Upper lobe of left lung (tissue), 6 donors: ENCODE data around the gene PIK3R3. TPM values are rescaled to one million over a fixed set of nuclear protein-coding genes. Genes with fewer than 3 reads are reported as not detected.

Experiments
- ATAC-seq, 2 donors: fragments of 200-7000 bp; cut with Tn5 transposase; one replicate each; pipeline ENCODE4 v1.9.1; 2022; ENCODE audit warnings: mild to moderate bottlenecking in 2 of 2, moderate library complexity in 2 of 2; ENCODE audit not compliant: low FRiP score in 2 of 2
- DNase-seq, 2 donors: peaks; one replicate each; pipeline ENCODE4 v3.0.0-alpha.2; 2019 to 2020
- H3K27ac ChIP-seq, 4 donors: fragments of 200-600 bp; sonication (generic); one replicate each; pipeline ENCODE4 v1.5.1; 2016 to 2019
- H3K27me3 ChIP-seq, 4 donors: fragments of 200-600 bp; sonication (generic); one replicate each; pipeline ENCODE4 v1.5.1; 2017 to 2019
- H3K36me3 ChIP-seq, 4 donors: fragments of 200-600 bp; sonication (generic); one replicate each; pipeline ENCODE4 v1.5.1; 2016 to 2019
- H3K4me1 ChIP-seq, 4 donors: fragments of 200-600 bp; sonication (generic); one replicate each; pipeline ENCODE4 v1.5.1; 2018 to 2019
- H3K4me3 ChIP-seq, 4 donors: fragments of 200-600 bp; sonication (generic); one replicate each; pipeline ENCODE4 v1.5.1; 2017 to 2019; ENCODE audit warnings: mild to moderate bottlenecking in 2 of 4, moderate library complexity in 1 of 4
- H3K9me3 ChIP-seq, 4 donors: fragments of 200-600 bp; sonication (generic); one replicate each; pipeline ENCODE4 v1.5.1; 2018 to 2019
- CTCF ChIP-seq, 6 experiments: fragments of 450-650 bp in 4 of 6; fragments of 200-600 bp in 2 of 6; sonication (generic) in 2 of 6; IDR thresholded peaks; one replicate each; pipeline ENCODE4 v1.5.1; 2016 to 2019; ENCODE audit warnings: antibody characterized with exemption in 6 of 6
- EP300 ChIP-seq, 4 donors: sonication (generic); formaldehyde crosslinking; IDR thresholded peaks; one replicate each; pipeline ENCODE4 v1.5.1; 2017; ENCODE audit warnings: antibody characterized with exemption in 4 of 4, control low read depth in 2 of 4
- POLR2A ChIP-seq, 4 donors: fragments of 450-650 bp; IDR thresholded peaks; one replicate each; pipeline ENCODE4 v1.5.1; 2016 to 2017; ENCODE audit warnings: antibody characterized with exemption in 4 of 4, mild to moderate bottlenecking in 2 of 4
- POLR2AphosphoS5 ChIP-seq, 2 donors: sonication (generic); formaldehyde crosslinking; IDR thresholded peaks; one replicate each; pipeline ENCODE4 v1.5.1; 2017; ENCODE audit warnings: antibody characterized with exemption in 2 of 2
- WGBS, 2 donors: methylation state at CpG; one replicate each; pipeline ENCODE4 v1.1.5; 2017 to 2018; 5-methylcytosine and 5-hydroxymethylcytosine counted together
- total RNA-seq, 6 donors: library from RNA; depleted of rRNA in 4 of 6; stranded (reverse); fragments of >200 nt in 4 of 6; gene quantifications; one replicate each; pipeline versions ENCODE4 v1.1.0 to v1.2.1, GENCODE V29; 2016 to 2021
- donor health status: DM: no; HTN: no; CAD: no; lungs with moderate emphysema.
- donor health status: DM: no; HTN: yes; CAD: no; lungs with severe emphysema.

PIK3R3 gene
- total RNA-seq, 6 donors from 2014 or later, result 11.2 to 43.7 (median 33.0) TPM

DNA sequence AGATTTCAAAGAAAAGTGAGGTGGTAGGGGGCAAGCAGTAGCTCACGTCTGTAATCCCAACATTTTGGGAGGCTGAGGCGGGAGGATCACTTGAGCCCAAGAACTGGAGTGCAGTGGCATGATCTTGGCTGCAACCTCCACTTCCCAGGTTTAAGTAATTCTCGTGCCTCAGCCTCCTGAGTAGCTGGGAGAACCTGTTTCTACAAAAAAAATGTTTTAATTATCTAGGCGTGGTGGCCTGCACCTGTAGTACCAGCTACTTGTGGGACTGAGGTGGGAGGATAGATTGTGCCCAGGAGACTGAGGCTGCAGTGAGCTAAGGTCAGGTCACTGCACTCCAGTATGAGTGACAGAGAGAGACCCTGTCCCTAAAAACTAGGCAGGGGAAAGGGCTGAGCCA lies 39.9 kb upstream of the PIK3R3 start:
- TF ChIP-seq POLR2A (IDR thresholded peaks at IDR 0.05) (no peak), POLR2AphosphoS5 (IDR thresholded peaks at IDR 0.05) (no peak), EP300 (IDR thresholded peaks at IDR 0.05) (no peak), CTCF (IDR thresholded peaks at IDR 0.05) (no peak)
- 69 to 73% methylated on average over 4 of the region's 4 CpGs for WGBS, 2 donors
- ATAC-seq, result no peak
- DNase-seq, result no peak
- Histone ChIP-seq H3K4me3 (no peak overlapping the region), H3K4me1 (peaks cover 67 to 81% (median 77%) of the 10 kb centered on the region in 4 donors), H3K27ac (peak overlapping the region; percentile 70 to 92 (median 88)), H3K27me3 (no peaks in the 10 kb centered on the region), H3K36me3 (no peaks in the 10 kb centered on the region), H3K9me3 (no peaks in the 10 kb centered on the region)

- 44 to 49% methylated on average over 6 of the region's 6 CpGs for WGBS, 2 donors
- H3K9me3 ChIP-seq, result no peaks in the 10 kb centered on the region
- peaks cover 69 to 86% (median 82%) of the 10 kb centered on the region in 4 donors for H3K4me1 ChIP-seq
- TF ChIP-seq POLR2A (IDR thresholded peaks at IDR 0.05) (no peak), POLR2AphosphoS5 (IDR thresholded peaks at IDR 0.05) (peak; percentile 8 to 27), CTCF (IDR thresholded peaks at IDR 0.05) (no peak), EP300 (IDR thresholded peaks at IDR 0.05) (peak in 1 of 4 donors; percentile 72)
- ATAC-seq, result peak in 1 of 2 donors; percentile 41
- H3K4me3 ChIP-seq, result no peak overlapping the region
- H3K27ac ChIP-seq, result peak overlapping the region; percentile 70 to 92 (median 88)
- DNase-seq, result peak; percentile 49 to 87
- H3K36me3 ChIP-seq, result no peaks in the 10 kb centered on the region
- no peaks in the 10 kb centered on the region for H3K27me3 ChIP-seq
Measured at GRCh38 chr1:46171871-46172270, 39.4 kb upstream of the PIK3R3 start.

- Histone ChIP-seq H3K27me3 (no peaks in the 10 kb centered on the region), H3K9me3 (no peaks in the 10 kb centered on the region), H3K4me1 (peaks cover 71 to 91% (median 87%) of the 10 kb centered on the region in 4 donors), H3K4me3 (no peak overlapping the region), H3K36me3 (no peaks in the 10 kb centered on the region), H3K27ac (peak overlapping the region; percentile 70 to 92 (median 88))
- peak in 1 of 2 donors; percentile 73 for DNase-seq
- ATAC-seq, result peak in 1 of 2 donors; percentile 34
- TF ChIP-seq CTCF (IDR thresholded peaks at IDR 0.05), result no peak
- no peak for TF ChIP-seq POLR2A (IDR thresholded peaks at IDR 0.05)
- TF ChIP-seq EP300 (IDR thresholded peaks at IDR 0.05), result peak in 2 of 4 donors; percentile 63 to 65
- peak; percentile 63 to 74 for TF ChIP-seq POLR2AphosphoS5 (IDR thresholded peaks at IDR 0.05)
- WGBS, 2 donors, result 44 to 62% methylated on average over 8 of the region's 8 CpGs
Measured at GRCh38 chr1:46171351-46171750, 38.9 kb upstream of the PIK3R3 start.

DNA sequence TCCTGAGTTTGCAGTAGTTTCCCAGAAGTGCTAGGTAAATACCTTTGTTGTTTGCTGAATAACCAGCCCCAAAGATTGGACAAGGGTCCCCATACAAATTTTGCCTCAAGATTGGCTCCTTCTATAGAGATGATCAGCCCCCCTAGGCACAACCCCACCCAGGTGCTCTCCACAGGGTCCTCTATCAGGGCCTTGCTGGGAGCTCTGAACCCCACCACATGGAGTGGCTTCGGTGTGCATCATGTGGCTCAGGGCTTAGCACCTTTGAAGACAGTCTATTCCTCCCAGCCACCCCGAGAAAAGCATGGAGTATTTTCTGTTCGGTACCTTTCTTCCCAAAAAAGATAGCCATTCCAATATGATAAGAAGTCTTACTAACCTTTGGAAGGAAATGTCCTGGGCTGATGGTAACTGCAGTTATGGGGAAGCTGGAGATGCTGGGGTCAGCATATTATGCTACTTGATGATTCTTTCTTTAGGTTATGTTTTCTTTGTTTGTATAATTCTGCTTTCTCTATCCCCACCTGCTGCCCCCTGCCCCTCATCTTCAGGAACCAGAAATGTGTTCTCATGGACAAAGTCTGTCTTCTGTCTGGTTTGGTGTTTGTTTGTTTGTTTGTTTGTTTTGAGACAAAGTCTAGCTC lies 37.5 kb upstream of the PIK3R3 start:
- Histone ChIP-seq H3K27me3 (no peaks in the 10 kb centered on the region), H3K36me3 (no peaks in the 10 kb centered on the region), H3K4me1 (peaks cover 77 to 89% (median 85%) of the 10 kb centered on the region in 4 donors), H3K9me3 (no peaks in the 10 kb centered on the region), H3K27ac (peak overlapping the region; percentile 89 to 92 (median 92)), H3K4me3 (no peak overlapping the region)
- WGBS, 2 donors, result 89 to 97% methylated on average over 3 of the region's 3 CpGs
- ATAC-seq (no peak), DNase-seq (no peak)
- TF ChIP-seq POLR2A (IDR thresholded peaks at IDR 0.05), result no peak
- no peak for TF ChIP-seq POLR2AphosphoS5 (IDR thresholded peaks at IDR 0.05)
- TF ChIP-seq CTCF (IDR thresholded peaks at IDR 0.05), result no peak
- TF ChIP-seq EP300 (IDR thresholded peaks at IDR 0.05), result no peak

- 100% methylated on average over 1 of the region's 1 CpG; no CpG with 5 or more reads in 1 of the 2 donors for WGBS, 2 donors
- H3K4me1 ChIP-seq, result peaks cover 64 to 74% (median 71%) of the 10 kb centered on the region in 4 donors
Measured at GRCh38 chr1:46168477-46168876, 36.0 kb upstream of the PIK3R3 start.

More at GRCh38 chr1:46168477-46168876, 36.0 kb upstream of the PIK3R3 start:
- no peak for TF ChIP-seq POLR2AphosphoS5 (IDR thresholded peaks at IDR 0.05)
- TF ChIP-seq POLR2A (IDR thresholded peaks at IDR 0.05), result no peak
- ATAC-seq (no peak), DNase-seq (no peak)
- Histone ChIP-seq H3K27ac (peak overlapping the region; percentile 89 to 92 (median 92)), H3K36me3 (no peaks in the 10 kb centered on the region), H3K4me3 (no peak overlapping the region), H3K9me3 (no peaks in the 10 kb centered on the region), H3K27me3 (no peaks in the 10 kb centered on the region)
